Fibroblast of lung (primary cell): ENCODE measurements around the gene ZNF775. TPM values are rescaled to one million over a fixed set of nuclear protein-coding genes. Genes with fewer than 3 reads are reported as not detected.

Experiments
- DNase-seq, 2 donors: peaks; one replicate each; pipeline versions ENCODE4 v3.0.0 to v3.0.0-alpha.2; 2010; ENCODE audit warnings: low read depth in 2 of 2
- H2AFZ ChIP-seq: 2 replicates; pipeline ENCODE4 v1.5.1; 2012; ENCODE audit warnings: low read length, control low read depth, inconsistent platforms
- H3K27ac ChIP-seq: 2 replicates; pipeline ENCODE4 v1.5.1; 2011; ENCODE audit warnings: low read length, control low read depth; ENCODE audit not compliant: insufficient read depth
- H3K27me3 ChIP-seq: 2 replicates; pipeline ENCODE4 v1.5.1; 2011; ENCODE audit warnings: mild to moderate bottlenecking, low read length; ENCODE audit not compliant: control insufficient read depth, insufficient read depth
- H3K36me3 ChIP-seq: 2 replicates; pipeline ENCODE4 v1.5.1; 2011; ENCODE audit warnings: low read length; ENCODE audit not compliant: control insufficient read depth, insufficient read depth
- H3K4me1 ChIP-seq: 2 replicates; pipeline ENCODE4 v1.5.1; 2011; ENCODE audit warnings: low read length; ENCODE audit not compliant: control insufficient read depth, insufficient read depth; ENCODE audit errors: extremely low read depth
- H3K4me2 ChIP-seq: 2 replicates; pipeline ENCODE4 v1.5.1; 2011; ENCODE audit warnings: low read length, control low read depth; ENCODE audit not compliant: insufficient read depth; ENCODE audit errors: extremely low read depth
- H3K4me3 ChIP-seq, 4 experiments: fragments of 200-600 bp in 1 of 4; sonication (generic) in 1 of 4; replicated peaks in 1 of 4; 2 replicates each; pipeline ENCODE4 v1.5.1; 2011 to 2016; ENCODE audit warnings: low read length in 4 of 4, low read depth in 3 of 4, mild to moderate bottlenecking in 3 of 4, control low read depth in 2 of 4, inconsistent platforms in 1 of 4, mixed read lengths in 1 of 4; ENCODE audit not compliant: insufficient read depth in 1 of 4; ENCODE audit errors: control extremely low read depth in 1 of 4
- H3K79me2 ChIP-seq: 2 replicates; pipeline ENCODE4 v1.5.1; 2012; ENCODE audit warnings: mild to moderate bottlenecking, low read length, inconsistent platforms; ENCODE audit not compliant: control insufficient read depth, insufficient read depth
- H3K9ac ChIP-seq: 2 replicates; pipeline ENCODE4 v1.5.1; 2011; ENCODE audit warnings: mild to moderate bottlenecking, low read length, control low read depth; ENCODE audit not compliant: insufficient read depth
- H3K9me3 ChIP-seq: 2 replicates; pipeline ENCODE4 v1.5.1; 2012; ENCODE audit warnings: low read depth, low read length; ENCODE audit not compliant: control insufficient read depth, insufficient read depth
- H4K20me1 ChIP-seq: 2 replicates; pipeline ENCODE4 v1.5.1; 2011; ENCODE audit warnings: low read length; ENCODE audit not compliant: control insufficient read depth, insufficient read depth; ENCODE audit errors: extremely low read depth
- EZH2 ChIP-seq: IDR thresholded peaks from 2 replicates; pipeline ENCODE4 v1.5.1; 2012; ENCODE audit warnings: low read length, control low read depth, mild to moderate bottlenecking; ENCODE audit errors: missing control alignments
- polyA plus RNA-seq, 2 donors: library from polyadenylated mRNA; depleted of rRNA in 1 of 2; stranded (reverse) in 1 of 2; unstranded in 1 of 2; fragments of >200 nt; gene quantifications; 2 replicates each; pipeline ENCODE4 v1.2.1, GENCODE V29; 2011 to 2012; ENCODE audit warnings: missing spikeins in 1 of 2
- total RNA-seq: library from RNA; depleted of rRNA; stranded (reverse); fragments of >200 nt; gene quantifications from 2 replicates; pipeline ENCODE4 v1.2.1, GENCODE V29; 2014
- TF ChIP-seq, protein P1 (sequence below), 2 donors: IDR thresholded peaks in 1 of 2; conservative IDR thresholded peaks in 1 of 2; 1 replicate in 1 of 2; 2 replicates in 1 of 2; pipeline ENCODE4 v1.5.1; 2011 to 2012; ENCODE audit warnings: low read length in 2 of 2, control low read depth in 1 of 2, inconsistent platforms in 1 of 2, low read depth in 1 of 2, mild to moderate bottlenecking in 1 of 2

Gene ZNF775
- total and polyA plus RNA-seq, 2 donors (not counting 1 experiment from before 2014, with no cell fraction given): 1.2 to 9.6 TPM

- Histone ChIP-seq H3K4me3 (no peak overlapping the region), H3K4me1 (no peaks in the 10 kb centered on the region), H3K9me3 (no peaks in the 10 kb centered on the region), H4K20me1 (no peaks in the 10 kb centered on the region), H3K9ac (no peak overlapping the region), H3K27ac (no peak overlapping the region), H3K36me3 (no peaks in the 10 kb centered on the region), H3K27me3 (no peaks in the 10 kb centered on the region), H3K79me2 (no peaks in the 10 kb centered on the region), H3K4me2 (no peak overlapping the region), H2AFZ (no peak overlapping the region)
- no peak for DNase-seq
- TF ChIP-seq, protein P1, sequence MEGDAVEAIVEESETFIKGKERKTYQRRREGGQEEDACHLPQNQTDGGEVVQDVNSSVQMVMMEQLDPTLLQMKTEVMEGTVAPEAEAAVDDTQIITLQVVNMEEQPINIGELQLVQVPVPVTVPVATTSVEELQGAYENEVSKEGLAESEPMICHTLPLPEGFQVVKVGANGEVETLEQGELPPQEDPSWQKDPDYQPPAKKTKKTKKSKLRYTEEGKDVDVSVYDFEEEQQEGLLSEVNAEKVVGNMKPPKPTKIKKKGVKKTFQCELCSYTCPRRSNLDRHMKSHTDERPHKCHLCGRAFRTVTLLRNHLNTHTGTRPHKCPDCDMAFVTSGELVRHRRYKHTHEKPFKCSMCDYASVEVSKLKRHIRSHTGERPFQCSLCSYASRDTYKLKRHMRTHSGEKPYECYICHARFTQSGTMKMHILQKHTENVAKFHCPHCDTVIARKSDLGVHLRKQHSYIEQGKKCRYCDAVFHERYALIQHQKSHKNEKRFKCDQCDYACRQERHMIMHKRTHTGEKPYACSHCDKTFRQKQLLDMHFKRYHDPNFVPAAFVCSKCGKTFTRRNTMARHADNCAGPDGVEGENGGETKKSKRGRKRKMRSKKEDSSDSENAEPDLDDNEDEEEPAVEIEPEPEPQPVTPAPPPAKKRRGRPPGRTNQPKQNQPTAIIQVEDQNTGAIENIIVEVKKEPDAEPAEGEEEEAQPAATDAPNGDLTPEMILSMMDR (conservative IDR thresholded peaks at IDR 0.05 in 1 of 2, IDR thresholded peaks at IDR 0.05 in 1 of 2; ENCODE audit: low read depth in 1 of 2, low read length in 2 of 2): no peak
These were observed 42.7 kb downstream of the ZNF775 start for GRCh38 chr7:150421831-150422230.

- no peaks in the 10 kb centered on the region for H3K9me3 ChIP-seq
- H3K4me2 ChIP-seq: no peak overlapping the region
- H3K27ac ChIP-seq: no peak overlapping the region
- H3K4me1 ChIP-seq: peaks cover 5% of the 10 kb centered on the region
- H3K27me3 ChIP-seq: no peaks in the 10 kb centered on the region
- H4K20me1 ChIP-seq: no peaks in the 10 kb centered on the region
- H3K36me3 ChIP-seq: no peaks in the 10 kb centered on the region
- H3K9ac ChIP-seq: no peak overlapping the region
- no peak overlapping the region for H2AFZ ChIP-seq
- DNase-seq: no peak
- H3K79me2 ChIP-seq: no peaks in the 10 kb centered on the region
- no peak for TF ChIP-seq EZH2
- TF ChIP-seq, protein P1 (conservative IDR thresholded peaks at IDR 0.05 in 1 of 2, IDR thresholded peaks at IDR 0.05 in 1 of 2; ENCODE audit: low read depth in 1 of 2, low read length in 2 of 2): no peak
- H3K4me3 ChIP-seq: no peak overlapping the region
These were observed 46.5 kb downstream of the ZNF775 start for GRCh38 chr7:150425670-150426069.

DNA sequence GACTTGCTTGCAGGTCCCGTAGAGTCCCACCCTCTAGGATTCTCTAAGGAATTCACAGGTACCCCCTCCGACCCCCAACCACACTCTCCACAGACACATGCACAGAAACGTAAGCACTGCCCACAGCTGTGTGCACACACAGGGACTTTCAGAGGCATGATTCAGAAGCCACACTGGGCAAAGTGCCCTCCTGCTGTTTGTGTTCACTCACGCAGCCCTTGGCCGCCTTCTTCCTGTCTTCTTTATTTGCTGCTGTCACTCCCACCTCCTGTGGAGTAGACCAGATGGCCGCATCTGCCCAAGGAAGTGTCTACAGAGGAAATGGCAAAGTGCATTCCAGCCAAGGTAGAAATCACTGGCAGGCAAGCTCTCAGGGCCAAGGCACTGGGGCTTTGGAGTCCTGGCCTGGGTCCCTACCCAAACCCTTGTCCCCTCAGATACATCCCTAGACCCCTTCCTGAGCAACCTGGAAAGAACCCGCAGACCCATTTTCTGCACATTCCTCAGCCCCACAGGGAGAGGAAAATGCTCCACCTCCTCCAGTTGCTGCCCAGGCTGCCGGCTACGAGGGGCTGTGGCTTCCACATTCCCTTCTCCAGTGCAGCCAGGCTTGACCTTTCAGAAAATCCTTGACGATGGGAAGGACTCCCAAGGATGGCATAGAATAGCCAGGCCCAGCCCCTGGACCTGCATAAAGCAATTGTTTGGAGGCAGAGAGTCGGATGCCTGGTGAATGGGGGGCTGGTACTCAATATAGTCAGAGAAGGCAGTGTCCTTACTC lies 49.7 kb downstream of the ZNF775 start:
- Histone ChIP-seq H3K36me3 (no peaks in the 10 kb centered on the region), H3K79me2 (no peaks in the 10 kb centered on the region), H3K27me3 (no peaks in the 10 kb centered on the region), H3K4me1 (peaks cover 5% of the 10 kb centered on the region), H2AFZ (no peak overlapping the region), H3K27ac (no peak overlapping the region), H3K4me3 (no peak overlapping the region), H3K9me3 (no peaks in the 10 kb centered on the region), H3K9ac (no peak overlapping the region), H3K4me2 (peak overlapping the region; percentile 68), H4K20me1 (no peaks in the 10 kb centered on the region)
- peak; percentile 73 to 87 for DNase-seq
- TF ChIP-seq, protein P1 (conservative IDR thresholded peaks at IDR 0.05 in 1 of 2, IDR thresholded peaks at IDR 0.05 in 1 of 2; ENCODE audit: low read depth in 1 of 2, low read length in 2 of 2): no peak
- TF ChIP-seq EZH2: no peak
